HG03064 (cell line): ENCODE measurements around the gene KLC1.

Source experiments
- ATAC-seq: cut with Tn5 transposase; IDR thresholded peaks from one replicate; pipeline ENCODE4 v1.9.1; 2021; ENCODE audit warnings: low read depth; ENCODE audit not compliant: unreplicated experiment

KLC1 gene

GRCh38 chr14:103731916-103732867 lies 103.2 kb downstream of the KLC1 start:
- ATAC-seq = no peak

- no peak for ATAC-seq
Measured at GRCh38 chr14:103732868-103733620, 104.0 kb downstream of the KLC1 start.

DNA sequence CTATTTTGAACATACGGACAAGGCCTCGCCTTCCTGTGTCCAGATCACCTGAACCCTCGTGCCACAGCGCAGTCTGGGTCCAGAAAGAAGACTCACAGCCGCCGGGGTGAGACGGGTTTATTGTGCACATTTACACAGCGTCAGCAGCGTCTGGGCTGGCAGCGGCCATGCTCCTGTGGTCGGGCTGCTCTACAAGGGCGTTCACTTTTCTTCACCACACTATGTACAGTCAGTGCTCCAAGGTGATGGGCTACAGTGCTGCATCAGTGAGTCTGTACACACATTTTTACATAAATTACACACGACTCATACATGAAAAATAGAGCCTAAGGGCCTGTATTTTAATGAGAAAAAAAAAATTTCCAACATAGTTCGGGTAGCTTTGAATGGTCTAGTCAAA lies 104.6 kb downstream of the KLC1 start:
- no peak for ATAC-seq

DNA sequence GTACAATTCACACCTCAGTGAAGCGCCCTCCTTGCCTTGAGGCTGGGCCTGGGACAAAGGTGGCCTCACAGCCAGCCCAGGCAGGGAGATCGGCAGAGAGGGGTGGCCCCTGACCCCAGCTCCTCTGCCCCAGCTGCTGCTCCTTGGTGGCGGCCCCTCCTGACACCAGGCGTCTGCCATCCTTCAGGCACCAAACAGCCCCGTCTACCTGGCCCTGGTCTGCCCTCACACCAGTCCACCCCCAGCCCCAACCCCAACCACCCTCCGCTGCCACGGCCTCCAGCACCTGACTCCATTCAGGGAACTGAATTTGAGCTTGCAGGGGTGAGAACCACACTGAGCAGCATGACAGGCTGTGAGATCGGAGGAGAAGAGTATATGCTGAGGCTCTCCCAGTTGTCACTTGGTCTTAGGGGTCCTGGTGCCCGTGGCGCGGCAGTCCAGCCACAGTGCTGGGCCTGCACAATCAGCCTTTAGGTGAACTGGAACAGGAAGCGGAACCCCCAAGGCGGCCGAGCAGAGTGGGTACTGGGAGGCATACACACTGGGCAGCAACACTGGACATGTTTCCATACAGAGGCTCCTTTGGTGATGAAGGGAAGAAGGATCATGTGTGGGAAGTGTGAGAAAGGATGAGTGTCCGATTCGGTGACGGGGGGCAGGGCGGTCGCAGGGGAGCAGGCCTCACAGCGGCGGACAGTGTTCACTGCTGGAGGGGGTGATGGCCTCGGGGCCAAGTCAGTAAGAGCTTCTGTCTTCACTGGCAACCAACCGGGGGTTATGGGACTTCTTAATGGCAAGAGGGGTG lies 105.3 kb downstream of the KLC1 start:
- no peak for ATAC-seq

DNA sequence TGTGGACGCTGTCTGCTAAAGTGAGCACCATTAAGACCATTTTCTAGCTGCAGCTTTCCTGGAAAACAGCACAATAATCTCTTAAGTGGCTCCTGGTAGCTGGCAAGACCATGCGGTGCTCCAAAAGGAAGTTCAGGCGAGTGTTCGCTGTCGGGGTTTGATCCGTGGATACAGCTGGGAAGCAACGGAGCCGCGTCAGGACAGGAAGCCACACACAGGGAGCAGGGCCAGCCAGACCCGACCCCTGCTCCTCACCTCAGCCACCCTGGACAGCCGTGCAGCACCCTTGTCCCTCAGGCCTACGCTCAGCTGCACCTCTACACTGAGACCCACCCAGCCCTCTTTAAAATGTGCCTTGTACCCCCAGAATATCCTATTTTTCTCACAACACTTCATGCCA lies 106.0 kb downstream of the KLC1 start:
- no peak for ATAC-seq

DNA sequence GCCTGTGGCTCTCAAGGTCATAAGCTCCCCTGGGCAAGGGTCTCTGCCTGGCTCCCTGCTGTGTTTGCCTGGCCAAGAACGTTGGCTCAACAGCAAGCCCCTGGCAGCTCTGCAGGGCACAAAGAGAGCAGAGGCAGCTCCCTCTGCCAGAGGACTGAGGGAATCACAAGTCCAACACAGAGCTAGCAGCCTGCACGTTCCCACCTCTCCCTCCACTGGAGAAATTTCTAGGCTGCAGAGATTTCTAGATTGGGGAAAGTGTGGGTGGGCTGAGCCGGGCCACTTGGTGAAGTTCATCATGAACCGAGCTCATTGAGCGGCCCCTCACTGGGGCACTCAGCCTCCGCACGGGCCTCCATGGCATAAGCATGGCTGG lies 106.4 kb downstream of the KLC1 start:
- no peak for ATAC-seq

- ATAC-seq = no peak
Measured at GRCh38 chr14:103735815-103736545, 107.0 kb downstream of the KLC1 start.

DNA sequence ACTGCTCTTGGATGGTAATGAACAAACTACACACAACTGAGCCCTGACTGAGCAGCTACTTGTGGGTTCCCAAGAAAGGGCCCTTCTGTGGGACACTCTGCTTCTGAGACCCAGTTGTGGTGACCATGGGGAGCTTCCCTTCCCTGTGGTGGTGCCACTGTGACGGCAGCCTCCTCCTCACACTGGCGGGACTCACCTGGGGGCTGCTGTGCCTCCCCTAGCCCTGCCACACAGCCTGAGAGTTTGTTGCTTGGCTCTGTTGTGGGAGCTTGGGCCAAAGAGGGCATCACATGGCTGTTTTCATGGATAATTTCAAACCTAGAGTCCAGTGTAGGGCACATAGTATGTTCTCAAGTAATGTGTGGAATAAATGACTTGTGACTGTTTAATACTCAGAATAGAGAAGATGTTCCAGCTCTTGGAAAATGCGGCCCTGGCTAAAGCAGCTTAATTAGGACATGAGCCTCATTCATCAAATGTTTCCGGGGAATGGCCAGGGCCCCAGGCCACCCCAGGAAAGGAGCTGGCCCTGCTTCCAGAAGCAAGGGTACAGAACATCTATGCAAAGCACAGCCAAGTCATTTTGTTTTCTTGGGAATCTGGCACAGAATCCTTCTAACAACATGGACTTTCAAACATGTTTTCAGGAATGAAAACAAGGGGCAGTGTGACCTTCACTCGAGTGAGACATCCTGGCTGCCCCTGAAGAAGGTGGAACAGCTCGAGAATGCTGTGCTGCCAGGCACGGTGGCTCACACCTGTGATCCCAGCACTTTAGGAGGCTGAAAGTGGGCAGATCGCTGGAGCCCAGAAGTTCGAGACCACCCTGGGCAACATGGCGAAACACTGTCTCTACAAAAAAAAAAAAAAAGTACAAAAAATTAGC lies 107.8 kb downstream of the KLC1 start:
- no peak for ATAC-seq

DNA sequence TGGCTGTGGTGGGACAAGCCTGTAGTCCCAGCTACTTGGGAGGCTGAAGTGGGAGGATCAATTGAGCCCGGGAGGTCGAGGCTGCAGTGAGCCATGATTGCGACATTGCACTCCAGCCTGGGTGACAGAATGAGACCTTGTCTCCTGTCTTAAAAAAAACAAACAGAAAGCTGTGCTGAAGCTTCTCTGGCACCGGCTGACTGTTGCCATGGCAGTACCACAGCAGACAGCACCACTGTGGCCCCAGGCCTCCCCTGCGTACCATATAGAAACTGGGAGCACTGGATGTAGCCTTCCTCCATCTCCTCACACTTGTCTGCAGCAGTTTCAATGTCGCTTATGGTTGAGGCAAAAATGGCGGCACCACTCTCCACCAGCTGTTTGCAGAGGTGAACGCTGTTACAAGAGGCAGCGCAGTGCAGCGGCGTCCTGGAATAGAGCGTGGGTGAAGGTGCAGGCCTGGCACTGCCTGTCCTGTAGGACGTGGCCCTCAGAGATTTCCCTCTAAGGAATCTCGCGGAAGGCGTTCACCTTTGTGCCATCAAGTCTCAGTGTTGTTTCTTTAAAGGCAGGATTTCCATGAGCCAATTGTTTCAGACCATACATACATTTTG lies 108.5 kb downstream of the KLC1 start:
- no peak for ATAC-seq

GRCh38 chr14:103738166-103738565 lies 109.2 kb downstream of the KLC1 start:
- ATAC-seq = no peak

DNA sequence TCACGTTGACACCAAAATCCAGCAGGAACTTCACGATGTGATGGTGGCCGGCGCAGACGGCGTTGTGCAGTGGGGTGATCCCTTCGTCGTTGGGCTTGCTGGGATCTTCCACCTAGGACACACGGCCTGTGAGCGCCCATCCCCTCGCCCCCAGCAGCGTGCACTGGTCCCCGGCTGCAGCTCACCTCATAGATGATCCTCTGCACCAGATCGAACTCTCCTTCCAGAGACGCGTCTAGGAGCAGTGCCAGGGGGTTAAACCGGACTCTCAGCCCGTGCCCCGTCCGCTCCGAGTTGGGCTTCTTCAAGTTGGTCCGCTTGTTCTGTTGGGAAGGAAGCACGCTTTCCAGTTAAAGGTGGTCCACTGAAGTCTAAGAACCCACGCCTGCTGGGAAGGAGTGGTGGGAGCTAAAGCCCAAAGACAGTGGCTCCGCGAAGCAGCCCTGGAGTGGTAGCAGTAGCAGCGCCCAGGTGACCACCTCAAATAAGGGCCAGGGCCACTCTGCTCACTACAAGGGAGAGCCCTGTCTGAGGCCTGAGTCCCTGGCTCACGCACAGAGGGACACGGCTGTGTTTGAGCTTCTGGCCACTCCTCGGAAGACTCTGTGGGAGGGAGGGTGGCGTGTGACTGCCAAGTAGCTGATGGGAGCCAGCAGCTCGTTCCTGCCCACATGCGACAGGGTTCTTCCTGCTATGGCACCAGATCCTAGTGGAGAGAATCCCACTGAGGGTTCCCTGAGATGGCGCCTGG lies 109.9 kb downstream of the KLC1 start:
- no peak for ATAC-seq

DNA sequence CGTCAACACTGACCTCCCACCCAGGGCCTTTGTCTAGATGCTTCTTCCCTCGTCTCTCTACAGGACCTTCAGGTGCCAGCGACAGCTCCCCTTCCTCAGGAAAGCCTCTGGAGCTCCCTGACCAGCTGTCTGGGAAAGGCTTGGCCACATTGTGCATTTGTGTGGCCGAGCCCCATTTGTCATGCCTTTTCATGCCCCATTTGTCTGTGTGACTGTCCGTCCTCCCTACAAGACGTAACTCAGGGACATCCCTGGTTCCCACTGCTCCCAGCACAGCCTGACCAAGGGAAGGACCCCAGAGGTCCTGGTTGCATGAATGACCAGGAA lies 110.4 kb downstream of the KLC1 start:
- ATAC-seq = no peak

DNA sequence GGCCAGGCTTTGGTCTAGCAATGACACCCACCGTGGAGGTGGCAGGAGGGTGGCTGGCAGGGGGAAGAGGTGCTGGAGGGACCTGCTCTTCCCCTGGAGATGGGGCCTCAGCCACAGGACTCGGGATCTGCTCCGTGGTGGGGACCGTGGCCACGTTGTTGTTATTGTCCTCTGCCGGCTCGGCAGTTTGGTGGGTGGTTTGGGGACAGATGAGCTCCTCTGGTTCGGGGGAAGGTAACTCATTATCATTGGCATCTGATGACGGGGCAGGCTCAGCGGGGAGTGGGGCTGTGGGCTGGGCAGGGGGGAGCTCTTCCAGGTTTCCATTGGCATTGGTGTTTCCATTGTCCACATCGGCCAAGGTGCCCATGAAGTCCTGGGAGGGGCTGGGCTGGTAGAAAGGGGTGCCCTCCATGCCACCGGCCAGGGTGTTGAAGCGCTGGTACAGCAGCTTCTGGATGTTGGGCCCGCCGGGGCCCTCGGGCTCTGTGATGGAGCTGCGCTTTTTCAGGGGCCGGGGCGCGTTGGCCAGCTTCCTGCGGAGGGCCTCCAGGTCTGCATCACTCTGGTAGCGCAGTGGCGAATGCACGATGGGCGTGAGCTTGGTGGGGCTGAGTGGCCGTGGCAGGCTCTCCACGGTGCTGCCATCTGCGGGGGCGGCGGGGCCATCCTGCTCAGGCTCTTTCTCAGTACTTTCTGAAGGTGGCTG lies 110.9 kb downstream of the KLC1 start:
- no peak for ATAC-seq

- no peak for ATAC-seq
Measured at GRCh38 chr14:103740991-103741689, 112.1 kb downstream of the KLC1 start.

GRCh38 chr14:103741876-103742275 lies 112.9 kb downstream of the KLC1 start:
- ATAC-seq = no peak

GRCh38 chr14:103742499-103743255 lies 113.7 kb downstream of the KLC1 start:
- no peak for ATAC-seq
